Measurements from ENCODE around the gene CDH23.

- TF ChIP-seq POLR2A (IDR thresholded peaks at IDR 0.05) = no peak
- TF ChIP-seq CTCF (IDR thresholded peaks at IDR 0.05) = no peak
Observed at GRCh38 chr10:71435571-71436267, 39.0 kb downstream of the CDH23 start.

All from adrenal gland (tissue), 5 donors.